Spleen (tissue), 11 donors: ENCODE data around the gene FOXRED1. TPM values are rescaled to one million over a fixed set of nuclear protein-coding genes. Genes with fewer than 3 reads are reported as not detected.
A peak's percentile ranks its signal among the peaks of the same experiment; 100 is the strongest.

ENCODE experiments used
- DNase-seq: peaks from one replicate; pipeline ENCODE4 v3.0.0-alpha.2; 2020
- H3K27ac ChIP-seq, 8 donors: fragments of 200-600 bp; sonication (generic) in 7 of 8; 1 replicate in 4 of 8; 2 replicates in 4 of 8; pipeline versions ENCODE4 v1.5.0 to v1.8.0; 2016 to 2021; ENCODE audit warnings: inconsistent platforms in 4 of 8, mild to moderate bottlenecking in 4 of 8, moderate library complexity in 1 of 8
- H3K27me3 ChIP-seq, 7 donors: fragments of 200-600 bp; sonication (generic) in 6 of 7; replicated peaks in 1 of 7; 1 replicate in 4 of 7; 2 replicates in 3 of 7; pipeline versions ENCODE4 v1.5.0 to v1.8.0; 2016 to 2021; ENCODE audit warnings: inconsistent platforms in 3 of 7, mild to moderate bottlenecking in 1 of 7
- H3K36me3 ChIP-seq, 6 donors: fragments of 200-600 bp; sonication (generic) in 5 of 6; 1 replicate in 4 of 6; 2 replicates in 2 of 6; pipeline versions ENCODE4 v1.5.0 to v1.8.0; 2016 to 2021; ENCODE audit warnings: inconsistent platforms in 2 of 6
- H3K4me1 ChIP-seq, 6 donors: fragments of 200-600 bp; sonication (generic) in 5 of 6; 1 replicate in 3 of 6; 2 replicates in 3 of 6; pipeline versions ENCODE4 v1.5.0 to v1.8.0; 2016 to 2021; ENCODE audit warnings: inconsistent platforms in 3 of 6
- H3K4me3 ChIP-seq, 8 donors: fragments of 200-600 bp; sonication (generic) in 7 of 8; 1 replicate in 4 of 8; 2 replicates in 4 of 8; pipeline versions ENCODE4 v1.5.0 to v1.8.0; 2016 to 2021; ENCODE audit warnings: inconsistent platforms in 4 of 8, mild to moderate bottlenecking in 4 of 8, moderate library complexity in 2 of 8
- H3K9me3 ChIP-seq, 8 donors: fragments of 200-600 bp; sonication (generic) in 7 of 8; 1 replicate in 4 of 8; 2 replicates in 4 of 8; pipeline versions ENCODE4 v1.5.0 to v1.8.0; 2016 to 2021; ENCODE audit warnings: inconsistent platforms in 4 of 8
- CTCF ChIP-seq, 11 experiments: fragments of 200-600 bp in 7 of 11; fragments of 450-650 bp in 4 of 11; sonication (generic) in 4 of 11; IDR thresholded peaks in 8 of 11; conservative IDR thresholded peaks in 3 of 11; 1 replicate in 7 of 11; 2 replicates in 4 of 11; pipeline versions ENCODE4 v1.4.0 to v1.8.0; 2016 to 2021; ENCODE audit warnings: antibody characterized with exemption in 11 of 11, inconsistent platforms in 4 of 11, mild to moderate bottlenecking in 1 of 11
- POLR2A ChIP-seq, 3 donors: fragments of 450-650 bp; IDR thresholded peaks; one replicate each; pipeline ENCODE4 v1.5.1; 2017; ENCODE audit warnings: antibody characterized with exemption in 3 of 3, mild to moderate bottlenecking in 1 of 3
- POLR2AphosphoS5 ChIP-seq, 3 donors: sonication (generic); formaldehyde crosslinking; IDR thresholded peaks; one replicate each; pipeline ENCODE4 v1.5.1; 2017; ENCODE audit warnings: antibody characterized with exemption in 3 of 3
- WGBS, 5 donors: extraction: QIAGEN DNeasy Blood & Tissue Kit in 3 of 5; methylation state at CpG; one replicate each; pipeline versions ENCODE4 v1.1.5 to v1.1.7; 2013 to 2018; 5-methylcytosine and 5-hydroxymethylcytosine counted together
- intact Hi-C: fragments of 100-400 bp; cut with DNase I; formaldehyde crosslinking; loops from one replicate; pipeline ENCODE4 v1.15.0; 2023; ENCODE audit warnings: low total_unique reads
- polyA plus RNA-seq, 3 donors: library from polyadenylated mRNA; stranded (reverse); fragments of 200-250 nt; gene quantifications; one replicate each; pipeline ENCODE4 v1.2.1, GENCODE V29; 2013
- total RNA-seq, 7 donors: library from RNA; depleted of rRNA in 3 of 7; stranded (reverse); fragments of >200 nt in 3 of 7; fragmentation: NEBNext Ultra II Directional in 4 of 7; extraction: Animal tissue kit (Norgen Biotek cat#: 25700) in 4 of 7; gene quantifications; one replicate each; pipeline versions ENCODE4 v1.1.0 to v1.2.1, GENCODE V29; 2016 to 2021
- donor health status: healthy with polysubstance abuse.
- donor health status: DM: no; HTN: no; CAD: no; lungs with moderate emphysema.
- donor health status: DM: no; HTN: no; CAD: no.
- donor health status: Bipolar disorder and iron deficiency.
- donor health status: healthy.
- donor health status: DM: no; HTN: no; CAD: no.
- donor health status: DM: yes; HTN: yes; CAD: no.

FOXRED1 gene
- total and polyA plus RNA-seq, 10 donors: 20.5 to 48.1 (median 31.5) TPM

DNA sequence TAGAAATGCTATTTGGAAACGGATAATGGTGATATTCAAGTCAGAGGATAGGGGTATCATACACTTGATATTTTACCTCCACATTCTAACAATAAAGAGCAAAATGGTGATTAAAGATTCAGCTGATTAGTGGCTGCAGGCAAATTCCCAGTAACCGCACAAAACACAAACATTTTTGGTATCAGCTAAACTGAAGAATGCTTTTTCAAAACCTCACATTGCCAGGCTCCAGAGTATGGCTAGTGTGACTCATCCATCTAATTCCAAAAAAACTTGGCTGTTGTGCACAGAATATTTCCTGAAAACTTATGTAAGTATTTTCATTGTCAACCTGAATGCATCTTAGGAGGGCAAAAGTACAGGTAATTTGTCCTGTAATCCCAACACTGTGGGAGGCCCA is 11.2 kb upstream of the FOXRED1 start:
- DNase-seq: no peak
- no peaks in the 10 kb centered on the region for H3K9me3 ChIP-seq
- peak overlapping the region in 1 of 8 donors; percentile 12 for H3K27ac ChIP-seq
- H3K27me3 ChIP-seq: no peaks in the 10 kb centered on the region
- 87 to 100% (median 91%) methylated on average over 2 of the region's 2 CpGs for WGBS, 5 donors
- H3K36me3 ChIP-seq: peaks cover 0 to 90% (median 43%) of the 10 kb centered on the region in 6 donors
- H3K4me1 ChIP-seq: peaks cover 0 to 10% (median 0%) of the 10 kb centered on the region in 6 donors
- no peak overlapping the region for H3K4me3 ChIP-seq
- TF ChIP-seq POLR2AphosphoS5 (IDR thresholded peaks at IDR 0.05) (no peak), CTCF (IDR thresholded peaks at IDR 0.05 in 8 of 11, conservative IDR thresholded peaks at IDR 0.05 in 3 of 11) (no peak), POLR2A (IDR thresholded peaks at IDR 0.05) (no peak)
- intact Hi-C loops: no loop called here

DNA sequence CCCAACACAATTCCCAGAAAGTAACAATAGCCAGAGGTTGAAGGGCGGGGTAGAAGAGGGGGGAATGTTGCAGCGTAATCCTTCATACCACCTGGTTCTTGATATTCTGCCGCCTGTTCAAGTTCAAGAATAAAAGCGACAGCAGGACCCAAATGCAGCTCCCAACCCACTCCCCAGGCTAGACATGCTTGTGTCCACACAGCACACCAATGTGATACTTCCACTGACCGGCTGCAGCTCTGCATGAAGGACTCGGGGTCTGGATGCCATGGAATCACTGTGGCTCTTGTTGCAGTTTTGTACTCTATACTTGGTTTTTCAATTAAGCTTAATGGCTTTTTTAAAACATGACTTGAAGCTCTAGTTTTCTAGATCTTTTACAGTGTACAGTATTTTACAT is 6.7 kb upstream of the FOXRED1 start:
- TF ChIP-seq CTCF (IDR thresholded peaks at IDR 0.05 in 8 of 11, conservative IDR thresholded peaks at IDR 0.05 in 3 of 11): no peak
- no peak for TF ChIP-seq POLR2AphosphoS5 (IDR thresholded peaks at IDR 0.05)
- no peak for TF ChIP-seq POLR2A (IDR thresholded peaks at IDR 0.05)
- H3K4me1 ChIP-seq: peaks cover 0 to 20% (median 8%) of the 10 kb centered on the region in 6 donors
- no peak overlapping the region for H3K27ac ChIP-seq
- H3K4me3 ChIP-seq: no peak overlapping the region
- WGBS, 5 donors: 94 to 99% (median 97%) methylated on average over 6 of the region's 6 CpGs
- no peaks in the 10 kb centered on the region for H3K27me3 ChIP-seq
- DNase-seq: no peak
- no peaks in the 10 kb centered on the region for H3K9me3 ChIP-seq
- intact Hi-C loops: loop anchor here (10.0 kb wide), 1 partner anchor 47 kb away; the partner anchor contains the start of genes FAM118B and RPUSD4
- H3K36me3 ChIP-seq: peaks cover 13 to 90% (median 64%) of the 10 kb centered on the region in 6 donors

- Histone ChIP-seq H3K27me3 (no peaks in the 10 kb centered on the region), H3K4me3 (no peak overlapping the region), H3K36me3 (peaks cover 13 to 80% (median 64%) of the 10 kb centered on the region in 6 donors), H3K9me3 (no peaks in the 10 kb centered on the region), H3K27ac (no peak overlapping the region), H3K4me1 (peaks cover 5 to 30% (median 18%) of the 10 kb centered on the region in 6 donors)
- no peak for TF ChIP-seq POLR2AphosphoS5 (IDR thresholded peaks at IDR 0.05)
- no peak for TF ChIP-seq CTCF (IDR thresholded peaks at IDR 0.05 in 8 of 11, conservative IDR thresholded peaks at IDR 0.05 in 3 of 11)
- TF ChIP-seq POLR2A (IDR thresholded peaks at IDR 0.05): no peak
- intact Hi-C loops: loop anchor here (10.0 kb wide), 1 partner anchor 49 kb away; the partner anchor contains the start of genes FAM118B and RPUSD4
- 86 to 94% (median 88%) methylated on average over 6 of the region's 6 CpGs for WGBS, 5 donors
- no peak for DNase-seq
Measured at GRCh38 chr11:126263489-126263888, 5.5 kb upstream of the FOXRED1 start.

DNA sequence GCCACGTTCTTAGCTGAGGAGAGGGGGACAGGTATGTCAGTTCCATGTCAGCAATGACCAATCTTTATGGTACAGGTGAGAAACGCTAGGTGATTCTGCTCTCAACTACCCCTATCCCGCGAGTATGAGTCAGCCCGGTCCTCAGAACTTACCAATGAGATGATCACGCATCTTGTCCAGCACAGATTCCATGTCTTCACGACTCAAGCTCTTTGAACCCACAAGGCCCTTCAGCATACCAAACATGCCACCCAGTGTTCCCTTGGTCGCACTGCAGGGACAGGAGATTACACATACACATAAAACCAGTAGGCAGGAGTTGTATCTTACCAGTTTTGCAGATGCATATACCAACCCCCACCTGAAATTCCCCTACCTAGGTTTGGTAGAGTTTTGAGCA is 3.1 kb upstream of the FOXRED1 start:
- TF ChIP-seq CTCF (IDR thresholded peaks at IDR 0.05 in 8 of 11, conservative IDR thresholded peaks at IDR 0.05 in 3 of 11): no peak
- no peak for TF ChIP-seq POLR2AphosphoS5 (IDR thresholded peaks at IDR 0.05)
- intact Hi-C loops: loop anchor here (10.0 kb wide), 1 partner anchor 51 kb away; the partner anchor contains the start of genes FAM118B and RPUSD4
- 85 to 97% (median 93%) methylated on average over 8 of the region's 8 CpGs for WGBS, 5 donors
- H3K9me3 ChIP-seq: no peaks in the 10 kb centered on the region
- no peak overlapping the region for H3K27ac ChIP-seq
- no peak overlapping the region for H3K4me3 ChIP-seq
- H3K36me3 ChIP-seq: peaks cover 13 to 67% (median 64%) of the 10 kb centered on the region in 6 donors
- H3K4me1 ChIP-seq: peaks cover 11 to 44% (median 32%) of the 10 kb centered on the region in 6 donors
- H3K27me3 ChIP-seq: no peaks in the 10 kb centered on the region
- DNase-seq: no peak
